HG03108 (cell line): ENCODE data around the gene SORBS1.

Experiments
- ATAC-seq: cut with Tn5 transposase; IDR thresholded peaks from one replicate; pipeline ENCODE4 v1.9.1; 2021; ENCODE audit warnings: moderate library complexity; ENCODE audit not compliant: unreplicated experiment

SORBS1 gene

DNA sequence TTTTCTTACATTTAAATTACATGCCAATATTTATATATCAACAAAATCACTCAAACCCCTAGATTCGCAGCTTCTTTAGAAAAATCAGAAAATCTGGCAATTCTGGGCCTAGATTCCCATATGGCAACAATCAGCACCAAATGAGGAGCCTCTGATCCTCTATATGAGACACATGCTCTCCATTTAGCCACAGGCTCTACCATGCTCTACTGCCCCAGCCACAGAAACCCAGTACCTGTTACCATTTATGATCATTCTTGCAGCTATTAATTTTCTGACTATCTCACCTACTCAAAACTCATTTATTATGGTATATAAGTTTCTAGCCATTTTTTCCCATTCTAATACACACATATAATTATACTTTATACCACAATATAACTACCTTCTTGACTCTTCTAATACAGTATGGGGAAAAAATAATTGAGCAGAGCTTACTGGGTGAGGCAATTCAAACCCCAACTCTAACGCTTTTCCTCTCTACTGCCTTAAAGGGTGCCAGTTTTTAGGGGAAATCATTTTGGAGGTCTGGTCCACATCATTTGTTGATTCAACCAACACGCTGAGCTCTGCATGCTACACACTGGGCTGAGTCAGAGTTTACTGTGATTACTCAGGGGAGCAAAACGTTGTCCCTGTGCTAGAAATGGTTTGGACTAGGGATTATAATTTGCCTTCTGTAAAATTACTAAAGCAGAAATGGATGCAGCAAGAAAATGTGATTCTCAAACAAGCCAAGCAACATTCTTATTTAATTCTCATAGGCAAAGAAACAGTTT, 281.9 kb downstream of the SORBS1 start:
- ATAC-seq: no peak

DNA sequence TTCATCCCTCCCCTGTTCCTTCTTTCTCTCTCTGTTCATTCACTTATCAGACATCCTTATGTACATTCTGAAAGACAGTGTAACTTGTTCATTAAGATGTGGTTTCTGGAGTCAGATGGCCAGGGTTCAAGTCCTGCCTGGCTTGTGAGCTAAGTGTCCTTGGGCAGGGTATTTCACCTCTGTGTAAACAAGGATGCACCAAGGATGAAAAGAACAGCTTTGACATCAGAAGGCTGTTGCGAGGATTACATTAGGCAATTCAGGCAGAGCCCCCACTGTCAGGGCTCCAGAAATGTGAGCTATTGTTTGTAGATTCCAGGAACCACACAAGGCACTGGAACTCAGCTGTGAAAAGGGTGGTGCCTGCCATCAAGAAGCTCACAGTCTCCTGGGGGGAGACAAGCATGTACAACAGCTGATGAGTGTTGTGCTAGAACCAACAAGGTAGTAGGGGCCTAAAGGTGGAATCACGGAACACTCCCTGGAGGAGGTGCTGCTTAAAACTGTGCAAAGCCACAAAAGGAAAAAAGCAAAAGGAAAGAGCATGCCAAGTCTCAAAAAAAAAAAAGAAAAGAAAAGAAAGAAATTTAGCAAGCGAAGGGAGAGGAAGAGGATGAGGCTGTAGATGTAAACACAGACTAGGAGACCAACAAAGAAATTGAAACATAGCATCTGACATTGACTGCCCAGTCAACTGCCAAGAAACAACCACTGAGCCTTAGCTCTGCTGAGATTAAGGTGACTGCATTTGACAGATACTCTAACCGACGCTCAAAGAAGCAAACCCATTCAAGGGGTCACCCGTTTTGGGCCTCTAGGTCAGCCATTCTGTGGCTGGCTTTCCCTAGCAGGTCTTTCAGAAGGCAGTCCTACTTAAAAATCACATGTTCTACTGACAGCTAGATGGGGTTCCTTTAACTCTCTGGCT, 282.8 kb downstream of the SORBS1 start:
- ATAC-seq: no peak

DNA sequence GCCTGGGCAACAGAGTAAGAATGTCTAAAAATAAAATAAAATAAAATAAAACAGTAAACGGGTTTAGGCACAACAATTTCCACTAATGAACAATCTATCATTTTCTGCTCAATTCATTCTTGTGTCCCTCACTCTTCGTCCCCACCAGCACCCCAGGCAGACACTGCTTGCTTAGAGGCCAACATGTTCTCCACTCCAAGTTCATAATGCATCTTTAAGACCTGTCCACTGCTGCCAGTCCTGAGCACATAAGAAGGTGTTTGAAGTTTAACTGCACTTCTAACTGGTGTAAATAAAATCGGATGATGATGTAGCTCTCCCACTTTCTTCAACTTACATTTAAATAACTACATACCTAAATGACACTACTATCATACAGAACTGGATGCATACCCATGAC, 283.6 kb downstream of the SORBS1 start:
- ATAC-seq: no peak

DNA sequence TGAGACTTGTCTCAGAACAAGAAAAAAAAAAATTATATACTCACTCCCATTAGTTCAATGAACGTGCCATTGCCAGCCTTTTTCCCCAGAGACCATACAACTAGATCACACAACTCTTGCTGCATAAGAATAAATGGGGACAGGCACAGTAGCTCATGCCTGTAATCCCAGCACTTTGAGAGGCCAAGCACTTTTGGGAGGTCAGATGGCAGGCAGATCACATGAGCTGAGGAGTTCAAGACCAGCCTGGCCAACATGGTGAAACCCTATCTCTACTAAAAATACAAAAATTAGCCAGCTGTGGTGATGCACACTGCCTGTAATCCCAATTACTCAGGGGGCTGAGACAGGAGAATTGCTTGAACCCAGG, 284.0 kb downstream of the SORBS1 start:
- ATAC-seq: no peak

DNA sequence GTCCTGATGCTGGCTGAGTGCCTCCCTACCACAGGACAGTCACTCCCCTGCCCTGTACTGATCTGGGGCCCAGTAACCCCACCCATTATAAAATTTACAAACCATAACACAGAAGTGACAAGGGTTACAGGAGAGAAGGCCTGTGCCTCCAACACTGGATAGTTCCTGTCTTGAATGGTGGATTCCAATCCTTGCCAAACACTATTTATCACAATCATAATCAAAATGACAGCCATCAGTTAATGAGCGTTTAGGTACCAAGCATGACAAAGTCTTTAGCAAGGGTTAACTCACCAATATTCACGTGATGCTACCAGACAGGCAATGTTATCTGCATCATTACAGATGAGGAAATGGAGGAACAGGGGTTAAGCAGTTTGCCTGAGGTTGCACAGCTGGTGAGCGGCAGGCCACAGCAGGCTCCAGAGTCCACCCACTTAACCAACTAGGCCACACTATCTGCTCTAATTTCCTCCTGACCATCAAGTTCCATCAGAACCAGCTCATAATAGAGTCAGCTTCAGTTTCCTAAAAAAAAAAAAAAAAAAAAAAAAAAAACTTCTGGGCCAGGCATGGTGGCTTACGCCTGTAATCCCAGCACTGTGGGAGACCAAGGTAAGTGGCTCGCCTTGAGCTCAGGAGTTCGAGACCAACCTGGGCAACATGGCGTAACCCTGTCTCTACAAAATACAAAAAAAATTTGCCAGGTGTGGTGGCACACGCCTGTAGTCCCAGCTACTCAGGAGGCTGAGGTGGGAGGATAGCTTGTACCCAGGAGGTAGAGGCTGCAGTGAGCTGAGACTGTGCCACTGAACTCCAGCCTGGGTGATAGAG, 284.6 kb downstream of the SORBS1 start:
- no peak for ATAC-seq

DNA sequence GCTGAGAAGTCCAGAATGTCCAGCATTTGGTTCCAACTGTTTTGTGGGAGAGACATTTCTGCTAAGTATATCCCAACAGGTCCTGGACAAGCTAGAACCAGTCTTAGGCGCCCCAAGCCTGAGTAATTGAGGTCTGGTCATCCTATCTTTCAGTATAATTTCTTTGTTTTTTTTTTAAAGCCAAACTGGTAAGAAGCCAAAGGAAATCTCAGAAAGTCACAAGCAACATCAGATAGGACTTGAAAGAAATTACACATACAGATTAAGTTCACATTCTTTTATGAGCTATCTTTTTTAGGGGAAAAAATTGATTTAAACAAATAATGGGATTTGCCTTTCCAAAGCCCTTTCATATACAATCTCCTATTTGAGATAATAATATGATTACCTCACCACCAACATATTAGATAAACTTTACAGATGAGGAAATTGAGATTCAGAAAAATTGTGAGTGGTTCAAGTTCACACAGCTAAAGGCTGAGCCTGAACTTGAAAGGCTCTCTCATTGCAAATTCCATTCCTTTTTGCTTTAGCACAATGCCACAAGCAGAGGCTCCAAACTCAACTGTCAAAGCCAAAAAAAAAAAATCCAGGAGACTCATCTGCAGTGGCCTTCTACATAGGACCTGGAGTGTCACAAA, 285.3 kb downstream of the SORBS1 start:
- no peak for ATAC-seq

DNA sequence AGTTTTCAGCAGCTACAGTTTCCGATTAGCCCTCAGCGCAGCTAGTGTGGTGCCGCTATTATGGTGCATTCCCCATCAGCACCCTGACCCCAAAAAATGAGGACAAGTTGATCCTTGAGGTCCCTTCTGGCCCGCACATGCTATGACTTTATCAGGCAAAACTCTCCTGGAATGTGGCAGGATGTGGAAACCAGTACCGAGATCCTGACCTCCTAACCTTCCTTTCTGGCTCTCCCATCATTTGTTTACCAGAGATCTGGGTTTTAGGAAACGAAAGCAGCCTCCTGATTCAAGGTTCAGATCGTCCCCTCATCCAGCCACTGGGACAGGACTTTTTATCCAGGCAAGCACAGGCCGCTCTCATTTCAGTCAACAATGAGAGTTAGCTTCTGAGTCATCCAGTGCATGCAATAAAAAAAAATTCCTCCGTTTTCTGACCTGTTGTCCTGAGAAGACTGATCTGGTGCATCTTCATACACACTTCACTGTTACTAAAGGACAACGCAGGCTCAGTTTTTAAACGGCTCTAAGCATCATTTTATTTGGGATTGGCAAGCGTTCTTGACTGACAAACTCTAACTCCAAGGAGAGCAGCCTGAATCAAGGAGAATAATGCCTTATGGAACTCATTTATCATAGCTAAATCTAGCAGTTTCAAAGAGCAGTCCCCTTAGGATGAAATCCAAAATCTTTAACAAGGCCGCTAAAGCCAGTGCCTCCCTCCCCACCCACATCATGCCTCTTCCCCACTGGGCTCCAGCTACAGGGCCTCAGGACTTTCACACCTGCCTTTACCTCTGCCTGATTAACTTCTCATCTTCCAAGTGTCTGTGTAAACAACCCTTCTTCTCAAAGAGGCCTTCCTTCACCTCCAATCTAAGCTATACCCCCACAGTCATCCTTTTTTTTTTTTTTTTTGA, 287.5 kb downstream of the SORBS1 start:
- ATAC-seq: no peak

DNA sequence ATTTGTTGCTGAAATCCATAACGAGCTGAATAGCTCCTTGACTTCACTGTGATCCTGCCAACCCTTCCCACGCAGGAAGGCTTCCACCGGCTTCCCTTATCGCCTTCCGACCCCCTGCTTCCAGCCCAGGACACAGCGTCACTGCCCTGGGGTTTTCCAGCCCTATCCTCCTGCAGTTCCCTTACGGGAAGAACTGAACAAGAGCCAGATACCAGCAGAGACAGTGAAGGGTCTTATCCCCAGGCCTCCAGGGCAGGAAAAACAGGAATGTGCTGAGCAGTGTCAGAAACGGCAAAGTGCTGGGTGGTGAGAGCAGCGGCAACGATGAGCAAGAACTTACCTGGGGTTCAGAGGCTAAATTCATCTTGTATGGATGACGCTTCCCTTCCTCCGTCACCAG, 292.7 kb downstream of the SORBS1 start:
- ATAC-seq: no peak

DNA sequence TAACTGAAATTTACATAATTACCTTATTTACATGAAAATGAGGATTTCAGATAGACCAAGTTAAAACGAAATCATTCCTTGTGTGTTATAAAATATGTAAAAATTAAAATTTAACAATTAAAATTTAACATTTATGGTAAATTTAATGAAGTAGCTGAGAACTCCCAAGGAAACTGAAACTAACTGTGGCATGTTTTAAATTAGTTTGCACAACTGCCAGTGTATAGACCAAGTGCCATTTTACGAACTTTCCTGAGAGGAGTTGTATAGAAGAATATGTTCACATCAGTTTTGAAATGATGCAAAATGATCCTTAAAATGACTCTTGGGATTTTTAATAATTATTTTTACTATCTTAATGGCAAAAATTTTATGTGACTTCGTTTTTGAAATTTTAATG, 293.9 kb downstream of the SORBS1 start:
- ATAC-seq: no peak

DNA sequence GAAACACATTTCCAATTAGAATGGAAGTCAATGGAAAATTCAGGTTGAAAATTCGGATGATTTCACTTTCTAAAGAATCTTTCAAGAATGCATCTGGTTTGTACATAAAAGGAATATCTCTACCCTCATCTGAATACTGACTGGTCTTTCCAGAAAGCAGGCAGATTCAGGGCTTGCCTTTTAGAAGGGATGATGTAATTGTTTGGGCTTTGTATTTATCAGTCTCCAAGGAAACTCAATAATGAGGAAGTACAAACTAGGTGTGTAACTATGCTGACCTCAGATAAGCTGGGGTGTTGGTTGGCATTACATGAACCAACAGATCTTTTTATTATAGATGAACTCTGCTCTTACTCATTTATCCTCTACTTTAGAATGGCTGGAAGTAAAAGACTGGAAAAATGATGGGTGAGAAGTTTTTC, 294.5 kb downstream of the SORBS1 start:
- peak; percentile 77 for ATAC-seq

DNA sequence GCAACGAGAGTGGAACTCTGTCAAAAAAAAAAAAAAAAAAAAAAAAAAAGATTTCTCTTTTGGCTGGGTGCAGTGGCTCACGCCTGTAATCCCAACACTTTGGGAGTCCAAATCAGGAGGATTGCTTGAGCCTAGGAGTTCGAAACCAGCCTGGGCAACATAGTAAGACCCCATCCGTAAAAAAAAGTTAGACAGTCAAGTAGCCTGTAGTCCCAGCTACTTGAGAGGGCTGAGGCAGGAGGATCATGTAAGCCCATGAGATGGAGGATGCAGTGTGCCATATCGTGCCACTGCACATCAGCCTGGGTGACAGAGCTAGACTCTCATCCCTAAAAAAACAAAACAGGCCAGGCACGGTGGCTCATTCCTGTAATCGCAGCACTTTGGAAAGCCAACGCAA, 295.6 kb downstream of the SORBS1 start:
- ATAC-seq: no peak

DNA sequence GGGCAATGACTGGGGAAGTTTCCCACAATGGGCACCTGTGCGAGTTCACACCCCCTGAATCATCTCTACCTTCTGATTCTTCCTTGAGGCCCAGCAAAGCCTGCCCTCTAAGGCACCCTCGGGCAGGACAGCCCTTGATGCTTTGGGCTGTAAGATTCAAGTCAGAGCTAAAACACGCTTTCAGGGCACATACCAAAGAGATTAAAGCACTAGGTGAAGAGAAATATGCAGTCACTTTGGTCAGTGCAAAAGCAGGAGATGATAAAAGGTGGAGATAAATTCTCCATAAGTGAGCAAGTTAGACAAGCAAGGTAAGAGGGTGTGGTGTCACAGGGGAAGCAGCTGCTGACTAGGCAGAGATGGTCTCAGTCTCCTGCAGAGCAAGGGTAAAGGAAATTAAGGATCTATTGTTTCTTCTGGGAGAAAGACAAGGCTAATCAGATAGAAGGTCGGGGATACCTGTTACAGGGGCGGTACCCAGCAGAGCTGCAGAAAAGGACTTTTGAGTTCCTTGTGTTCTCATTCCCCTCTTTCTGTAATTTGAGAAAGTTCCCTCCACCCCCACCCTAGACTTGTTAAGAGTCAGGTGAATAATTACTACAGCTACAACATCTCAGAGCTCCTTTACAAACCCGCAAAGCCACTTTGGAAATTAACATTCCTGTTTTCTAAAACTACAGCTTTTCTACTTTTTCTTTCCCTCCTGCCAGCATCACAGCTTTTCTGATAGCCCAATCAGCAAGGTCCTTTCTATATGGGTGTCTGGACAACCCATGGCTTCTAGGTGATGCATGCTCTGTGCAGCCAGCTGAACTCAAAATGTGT, 296.7 kb downstream of the SORBS1 start:
- ATAC-seq: no peak

DNA sequence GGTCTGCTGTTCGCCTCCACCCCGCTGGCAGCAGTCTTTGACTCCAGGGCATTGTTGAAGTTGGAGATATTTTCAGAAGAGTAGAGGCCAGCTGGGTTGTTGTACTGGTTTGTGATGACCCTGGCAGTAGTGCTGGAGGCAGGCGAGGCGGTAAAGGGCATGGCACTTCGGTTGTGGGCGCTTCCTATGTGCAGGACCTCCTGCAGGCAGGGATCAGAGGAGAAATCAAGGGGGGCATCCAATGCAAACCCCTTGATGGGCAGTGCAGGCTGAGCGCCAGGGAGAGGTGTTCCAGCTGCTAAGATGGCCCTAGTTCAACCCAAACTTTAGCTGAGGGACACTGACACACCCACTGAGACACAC, 297.3 kb downstream of the SORBS1 start:
- ATAC-seq: no peak

DNA sequence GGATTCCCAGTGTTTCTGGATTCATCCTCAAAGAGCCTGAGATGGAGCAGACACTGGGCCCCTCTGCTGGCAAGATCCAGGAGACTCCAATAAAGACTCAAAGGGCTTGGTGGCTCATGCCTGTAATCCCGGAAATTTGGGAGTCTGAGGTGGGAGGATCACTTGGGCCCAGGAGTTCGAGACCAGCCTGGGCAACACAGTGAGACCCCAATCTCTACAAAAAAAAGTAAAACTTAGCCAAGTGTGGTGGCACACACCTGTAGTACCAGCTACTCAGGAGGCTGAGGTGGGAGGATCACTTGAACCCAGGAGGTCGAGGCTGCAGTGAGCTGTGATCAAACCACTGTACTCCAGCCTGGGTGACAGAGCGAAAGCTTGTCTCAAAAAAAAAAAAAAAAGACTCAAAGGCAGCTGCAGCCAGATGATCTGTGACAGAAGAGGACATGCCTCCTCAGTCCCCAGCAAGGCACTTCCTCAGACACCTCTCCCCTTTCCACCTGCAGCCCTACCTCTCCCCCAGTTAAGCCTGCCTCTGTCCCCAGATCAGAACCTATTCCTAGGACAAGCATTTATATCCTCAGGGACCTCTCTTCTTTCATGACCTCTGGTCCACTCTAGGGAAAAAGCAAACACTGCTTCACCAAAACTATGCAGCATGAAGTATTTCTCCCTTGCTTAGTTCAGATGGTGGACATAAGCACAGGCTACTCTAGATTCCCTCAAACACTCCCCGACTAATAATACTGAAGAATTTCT, 298.2 kb downstream of the SORBS1 start:
- ATAC-seq: no peak

DNA sequence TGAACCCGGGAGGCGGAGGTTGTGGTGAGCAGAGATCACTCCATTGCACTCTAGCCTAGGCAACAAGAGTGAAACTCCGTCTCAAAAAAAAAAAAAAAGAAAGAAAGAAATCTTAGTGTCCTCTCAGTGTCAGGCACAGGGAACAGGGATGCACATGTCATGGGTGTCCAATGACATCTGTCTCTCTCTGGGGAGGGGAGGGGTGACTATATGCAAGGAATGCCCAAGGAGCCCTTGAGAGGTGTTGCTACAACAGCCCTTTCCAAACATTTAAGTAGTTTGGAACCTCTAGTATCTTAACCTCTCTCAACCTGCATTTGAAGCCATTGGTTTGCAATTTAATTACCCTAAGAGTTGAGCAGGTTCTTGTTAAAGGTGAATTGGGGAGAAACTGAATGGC, 299.2 kb downstream of the SORBS1 start:
- no peak for ATAC-seq
